Endothelial cell of umbilical vein (primary cell): Measurements from ENCODE around the gene ANO6. TPM values are rescaled to one million over a fixed set of nuclear protein-coding genes. Genes with fewer than 3 reads are reported as not detected.

Source experiments
- BruUV-seq: library from RNA; stranded (reverse); fragments of 400-500 nt; replicated peaks from 2 replicates; lab custom pipeline; 2021; lab: Mats Ljungman, UMichigan
- CTCF ChIA-PET: fragments of 300-600, 350-600 bp; sonication (Branson Sonifier 250); formaldehyde crosslinking; loops from one replicate; lab custom pipeline; 2021; ENCODE audit warnings: antibody characterized with exemption, inconsistent platforms; lab: Charles Lee
- POLR2A ChIA-PET: fragments of 300-600, 350-600 bp; sonication (Branson Sonifier 250); formaldehyde crosslinking; loops from one replicate; lab custom pipeline; 2021; ENCODE audit warnings: antibody characterized with exemption, inconsistent platforms; lab: Charles Lee
- DNase-seq: peaks from one replicate; pipeline ENCODE4 v3.0.0-alpha.2; 2011; ENCODE audit warnings: low read depth, low spot score
- FAIRE-seq: peaks from 2 replicates; lab custom pipeline; 2011; peaks lifted over from hg19 to GRCh38; lab: Jason Lieb, UNC
- H2AFZ ChIP-seq: 2 replicates; pipeline ENCODE4 v1.6.0; 2012; ENCODE audit warnings: low read depth, low read length, control low read depth, inconsistent platforms
- H3K27ac ChIP-seq: 2 replicates; pipeline ENCODE4 v1.5.1; 2011; ENCODE audit warnings: low read depth, mild to moderate bottlenecking, control low read depth, low read length, moderate library complexity; ENCODE audit not compliant: insufficient read depth
- H3K27me3 ChIP-seq, 2 experiments: 2 replicates each; pipeline versions ENCODE4 v1.6.0 to v1.6.1; 2011; ENCODE audit warnings: low read length in 2 of 2, mixed read lengths in 1 of 2; ENCODE audit not compliant: control insufficient read depth in 2 of 2, insufficient read depth in 2 of 2
- H3K36me3 ChIP-seq, 2 experiments: 2 replicates in 1 of 2; 3 replicates in 1 of 2; pipeline ENCODE4 v1.5.1; 2011; ENCODE audit warnings: low read length in 2 of 2, mild to moderate bottlenecking in 1 of 2, moderate library complexity in 1 of 2; ENCODE audit not compliant: control insufficient read depth in 2 of 2, insufficient read depth in 2 of 2; ENCODE audit errors: extremely low read depth in 1 of 2
- H3K4me1 ChIP-seq: 3 replicates; pipeline ENCODE4 v1.5.1; 2011; ENCODE audit warnings: mild to moderate bottlenecking, low read length; ENCODE audit not compliant: control insufficient read depth, insufficient read depth; ENCODE audit errors: extremely low read depth
- H3K4me2 ChIP-seq: 2 replicates; pipeline ENCODE4 v1.6.1; 2011; ENCODE audit warnings: low read length, control low read depth, mixed read lengths; ENCODE audit not compliant: insufficient read depth
- H3K4me3 ChIP-seq, 3 experiments: fragments of 200-600 bp in 1 of 3; sonication (generic), shearing (Covaris generic) in 1 of 3; replicated peaks in 1 of 3; 2 replicates each; pipeline ENCODE4 v1.5.1; 2011 to 2016; ENCODE audit warnings: control low read depth in 3 of 3, low read length in 3 of 3, mild to moderate bottlenecking in 2 of 3, inconsistent platforms in 1 of 3, low read depth in 1 of 3, moderate library complexity in 1 of 3; ENCODE audit not compliant: insufficient read depth in 1 of 3
- H3K79me2 ChIP-seq: 2 replicates; pipeline ENCODE4 v1.6.0; 2012; ENCODE audit warnings: low read length, inconsistent platforms; ENCODE audit not compliant: control insufficient read depth, insufficient read depth
- H3K9ac ChIP-seq: replicated peaks from 2 replicates; pipeline ENCODE3; 2011; ENCODE audit warnings: low read length, control low read depth; ENCODE audit not compliant: insufficient read depth; ENCODE audit errors: extremely low read depth
- H3K9me1 ChIP-seq: replicated peaks from 3 replicates; pipeline ENCODE4 v1.6.0; 2011; ENCODE audit warnings: mild to moderate bottlenecking, low read length; ENCODE audit not compliant: control insufficient read depth, insufficient read depth; ENCODE audit errors: extremely low read depth
- H3K9me3 ChIP-seq: replicated peaks from 2 replicates; pipeline ENCODE4 v1.5.1; 2012; ENCODE audit warnings: low read length, inconsistent platforms; ENCODE audit not compliant: control insufficient read depth, insufficient read depth
- H4K20me1 ChIP-seq: replicated peaks from 2 replicates; pipeline ENCODE3; 2011; ENCODE audit warnings: mild to moderate bottlenecking, low read length; ENCODE audit not compliant: control insufficient read depth, insufficient read depth; ENCODE audit errors: extremely low read depth
- CTCF ChIP-seq, 2 donors: IDR thresholded peaks; 1 replicate in 1 of 2; 2 replicates in 1 of 2; pipeline ENCODE4 v1.5.1; 2011; ENCODE audit warnings: low read length in 2 of 2, mild to moderate bottlenecking in 2 of 2, moderate library complexity in 2 of 2, control low read depth in 1 of 2, inconsistent platforms in 1 of 2, low read depth in 1 of 2; ENCODE audit not compliant: insufficient read depth in 1 of 2; ENCODE audit errors: extremely low read depth in 1 of 2
- EZH2 ChIP-seq: IDR thresholded peaks from 2 replicates; pipeline ENCODE4 v1.6.1; 2012; ENCODE audit warnings: borderline replicate concordance, low read depth, mild to moderate bottlenecking, moderate library complexity, low read length, inconsistent platforms; ENCODE audit not compliant: severe bottlenecking
- FOS ChIP-seq: IDR thresholded peaks from 2 replicates; pipeline ENCODE4 v1.6.1; 2011; ENCODE audit warnings: mild to moderate bottlenecking, low read length, moderate library complexity, borderline replicate concordance; ENCODE audit not compliant: insufficient read depth
- GATA2 ChIP-seq: IDR thresholded peaks from 2 replicates; pipeline ENCODE4 v1.7.0; 2011; ENCODE audit warnings: low read depth, mild to moderate bottlenecking, moderate library complexity, mixed read lengths, low read length; ENCODE audit not compliant: insufficient read length, insufficient read depth
- JUN ChIP-seq: IDR thresholded peaks from 2 replicates; pipeline ENCODE4 v1.6.1; 2011; ENCODE audit warnings: borderline replicate concordance, low read depth; ENCODE audit not compliant: insufficient read length, insufficient read depth
- MAX ChIP-seq: IDR thresholded peaks from 2 replicates; pipeline ENCODE4 v1.6.1; 2011; ENCODE audit not compliant: insufficient read depth, insufficient read length
- MYC ChIP-seq: IDR thresholded peaks from one replicate; pipeline ENCODE4 v1.6.1; 2011; ENCODE audit warnings: mild to moderate bottlenecking, low read depth, low read length
- POLR2A ChIP-seq: IDR thresholded peaks from 2 replicates; pipeline ENCODE4 v1.6.1; 2012; ENCODE audit warnings: low read depth, mild to moderate bottlenecking, control low read depth, low read length
- POLR2AphosphoS5 ChIP-seq: IDR thresholded peaks from 2 replicates; pipeline ENCODE4 v1.6.1; 2012; ENCODE audit warnings: low read depth, mild to moderate bottlenecking, control low read depth, low read length, moderate library complexity; ENCODE audit not compliant: insufficient read depth
- dilution Hi-C: fragments of 300-500 bp; cut with MboI; formaldehyde crosslinking; loops from one replicate; pipeline ENCODE4 v1.15.0; 2019; ENCODE audit warnings: low sequenced_read_pairs; ENCODE audit not compliant: extremely low pct_ligation_motif_present
- intact Hi-C: fragments of 100-400 bp; cut with micrococcal nuclease; formaldehyde crosslinking; loops from one replicate; pipeline ENCODE4 v1.10.0; 2022
- polyA plus RNA-seq, 4 experiments: library from polyadenylated mRNA; depleted of rRNA in 3 of 4; stranded (reverse) in 3 of 4; unstranded in 1 of 4; fragments of >200 nt; gene quantifications; 2 replicates each; pipeline versions ENCODE4 v1.2.1 to v1.2.3, GENCODE V29; 2011 to 2012; ENCODE audit warnings: missing spikeins in 1 of 4
- total RNA-seq: library from RNA; stranded (reverse); gene quantifications from 2 replicates; pipeline ENCODE4 v1.2.3, GENCODE V29; 2021

The ANO6 gene
- total and polyA plus RNA-seq, 2 donors (not counting 3 experiments of a cell fraction or from before 2014, with no cell fraction given) = 21.3 to 67.6 TPM

- Histone ChIP-seq H3K79me2 (no peaks in the 10 kb centered on the region), H3K9me1 (peaks cover 3% of the 10 kb centered on the region), H4K20me1 (no peaks in the 10 kb centered on the region), H3K4me3 (no peak overlapping the region), H3K36me3 (peaks cover 0 to 4% of the 10 kb centered on the region in 2 experiments), H3K27ac (no peak overlapping the region), H3K4me1 (peaks cover 9% of the 10 kb centered on the region), H3K27me3 (no peaks in the 10 kb centered on the region), H2AFZ (no peak overlapping the region), H3K9ac (no peak overlapping the region), H3K4me2 (no peak overlapping the region), H3K9me3 (no peaks in the 10 kb centered on the region)
- dilution Hi-C loops = no loop called here
- no peak for DNase-seq
- intact Hi-C loops = no loop called here
- TF ChIP-seq JUN (no peak), CTCF (IDR thresholded peaks at IDR 0.05; ENCODE audit: extremely low read depth in 1 of 2, insufficient read depth in 1 of 2, low read depth in 1 of 2, low read length in 2 of 2) (no peak), FOS (no peak), POLR2A (no peak), POLR2AphosphoS5 (no peak), MAX (no peak), MYC (no peak), EZH2 (no peak), GATA2 (no peak)
- no peak for FAIRE-seq
- CTCF ChIA-PET = interaction anchor here (1.5 to 2.8 kb wide), 4 partner anchors 8 to 88 kb away, joined by 4 to 10 read pairs (median 6); no protein-coding TSS in a partner anchor
- BruUV-seq = no TSS peak
- POLR2A ChIA-PET = no interaction called here
Observed at GRCh38 chr12:45356822-45357538, 141.1 kb downstream of the ANO6 start.
